Measurements from ENCODE around the gene ZNF597.
A peak's percentile ranks its signal among the peaks of the same experiment; 100 is the strongest.
"Not testable (repeated sequence)": the region's sequence is repeated elsewhere in the genome, so short reads cannot be mapped to it uniquely, and the experiment has no call there.

ZNF597 gene

GRCh38 chr16:3481696-3482658 is 38.7 kb upstream of the ZNF597 start:
- no peak for ATAC-seq (replicated peaks)
- no peak overlapping the region for H3K4me3 Mint-ChIP-seq
- H3K27ac Mint-ChIP-seq, result peak overlapping the region in 1 of 2 donors; percentile 25
- no peak for DNase-seq
- no peaks in the 10 kb centered on the region for H3K27me3 Mint-ChIP-seq
- peaks cover 0 to 12% of the 10 kb centered on the region in 2 donors for H3K4me1 Mint-ChIP-seq (ENCODE audit: low read depth in 2 of 2)
- H3K9me3 Mint-ChIP-seq, result no peaks in the 10 kb centered on the region
- peaks cover 73% of the 10 kb centered on the region for H3K36me3 Mint-ChIP-seq (ENCODE audit: insufficient read depth)

DNA sequence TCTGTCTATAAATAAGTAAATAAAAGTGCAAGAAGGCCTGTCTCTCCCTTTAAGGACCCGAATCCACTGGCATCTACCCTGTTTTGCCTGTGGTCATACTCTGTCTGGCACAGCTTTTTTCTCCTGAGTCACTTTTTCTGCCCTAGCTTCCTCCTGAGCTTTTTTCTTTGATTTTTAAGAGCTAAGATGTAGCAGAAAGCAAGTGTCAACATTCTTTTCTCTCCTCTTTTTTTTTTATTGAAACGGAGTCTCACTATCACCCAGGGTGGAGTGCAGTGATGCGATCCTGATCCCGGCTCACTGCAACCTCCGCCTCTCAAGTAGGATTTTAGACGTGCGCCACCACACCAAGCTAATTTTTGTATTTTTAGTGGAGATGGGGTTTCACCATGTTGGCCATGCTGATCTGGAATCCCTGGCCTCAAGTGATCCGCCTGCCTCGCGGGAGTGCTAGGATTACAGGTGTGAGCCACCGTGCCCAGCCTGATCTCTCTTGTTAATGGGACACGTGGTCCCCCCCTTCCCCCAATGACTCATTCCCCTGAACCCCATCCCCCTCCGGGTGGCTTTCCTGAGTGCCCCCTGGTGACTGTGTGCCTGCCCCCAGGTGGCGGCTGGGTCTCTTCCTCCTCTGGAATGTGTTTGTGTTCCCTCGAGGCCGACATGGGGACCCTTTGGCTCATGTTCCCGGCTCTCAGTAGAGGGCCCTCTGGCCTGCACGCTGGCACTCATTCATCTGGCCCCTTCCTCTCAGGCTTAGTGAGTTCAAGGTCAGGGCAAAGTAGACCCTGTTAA is 37.8 kb upstream of the ZNF597 start:
- H3K9me3 Mint-ChIP-seq, result no peaks in the 10 kb centered on the region
- H3K27ac Mint-ChIP-seq, result peak overlapping the region in 1 of 2 donors; percentile 25
- H3K4me3 Mint-ChIP-seq, result no peak overlapping the region
- no peaks in the 10 kb centered on the region for H3K27me3 Mint-ChIP-seq
- ATAC-seq (replicated peaks) (no peak), DNase-seq (no peak)
- H3K36me3 Mint-ChIP-seq (ENCODE audit: insufficient read depth), result peaks cover 73% of the 10 kb centered on the region
- H3K4me1 Mint-ChIP-seq (ENCODE audit: low read depth in 2 of 2), result peaks cover 0 to 13% of the 10 kb centered on the region in 2 donors

GRCh38 chr16:3479654-3480216 is 36.4 kb upstream of the ZNF597 start:
- peak overlapping the region; percentile 66 to 67 for H3K27ac Mint-ChIP-seq
- H3K4me3 Mint-ChIP-seq, result no peak overlapping the region
- peaks cover 66% of the 10 kb centered on the region for H3K36me3 Mint-ChIP-seq (ENCODE audit: insufficient read depth)
- peaks cover 8 to 20% of the 10 kb centered on the region in 2 donors for H3K4me1 Mint-ChIP-seq (ENCODE audit: low read depth in 2 of 2)
- DNase-seq (no peak), ATAC-seq (replicated peaks) (peak; percentile 42)
- H3K9me3 Mint-ChIP-seq, result no peaks in the 10 kb centered on the region
- H3K27me3 Mint-ChIP-seq, result no peaks in the 10 kb centered on the region

GRCh38 chr16:3478242-3478925 is 35.1 kb upstream of the ZNF597 start:
- Mint-ChIP-seq H3K9me3 (no peaks in the 10 kb centered on the region), H3K27me3 (no peaks in the 10 kb centered on the region), H3K27ac (peak overlapping the region in 1 of 2 donors; percentile 27), H3K4me3 (no peak overlapping the region), H3K36me3 (ENCODE audit: insufficient read depth) (peaks cover 60% of the 10 kb centered on the region), H3K4me1 (ENCODE audit: low read depth in 2 of 2) (peaks cover 11 to 23% of the 10 kb centered on the region in 2 donors)
- DNase-seq (no peak), ATAC-seq (replicated peaks) (no peak)

GRCh38 chr16:3476409-3476808 is 33.1 kb upstream of the ZNF597 start:
- H3K4me3 Mint-ChIP-seq, result no peak overlapping the region
- peaks cover 26 to 30% of the 10 kb centered on the region in 2 donors for H3K4me1 Mint-ChIP-seq (ENCODE audit: low read depth in 2 of 2)
- peaks cover 51% of the 10 kb centered on the region for H3K36me3 Mint-ChIP-seq (ENCODE audit: insufficient read depth)
- no peaks in the 10 kb centered on the region for H3K9me3 Mint-ChIP-seq
- no peak for ATAC-seq (replicated peaks)
- H3K27ac Mint-ChIP-seq, result no peak overlapping the region
- DNase-seq, result no peak
- no peaks in the 10 kb centered on the region for H3K27me3 Mint-ChIP-seq

GRCh38 chr16:3475604-3476375 is 32.5 kb upstream of the ZNF597 start:
- Mint-ChIP-seq H3K36me3 (ENCODE audit: insufficient read depth) (peaks cover 45% of the 10 kb centered on the region), H3K4me1 (ENCODE audit: low read depth in 2 of 2) (peaks cover 29 to 30% of the 10 kb centered on the region in 2 donors), H3K27me3 (no peaks in the 10 kb centered on the region), H3K27ac (peak overlapping the region; percentile 81 to 86), H3K4me3 (peak overlapping the region in 1 of 2 donors; percentile 19), H3K9me3 (no peaks in the 10 kb centered on the region)
- ATAC-seq (replicated peaks) (no peak), DNase-seq (no peak)

- Mint-ChIP-seq H3K4me1 (ENCODE audit: low read depth in 2 of 2) (peaks cover 29 to 33% of the 10 kb centered on the region in 2 donors), H3K27ac (peak overlapping the region in 1 of 2 donors; percentile 81), H3K36me3 (ENCODE audit: insufficient read depth) (peaks cover 37% of the 10 kb centered on the region)
- not testable (repeated sequence) for H3K4me3 Mint-ChIP-seq; DNase-seq; H3K9me3 Mint-ChIP-seq; ATAC-seq (replicated peaks); H3K27me3 Mint-ChIP-seq
These were observed 31.6 kb upstream of the ZNF597 start for GRCh38 chr16:3474870-3475269.

- no peak for ATAC-seq (replicated peaks)
- Mint-ChIP-seq H3K27me3 (no peaks in the 10 kb centered on the region), H3K36me3 (ENCODE audit: insufficient read depth) (peaks cover 32% of the 10 kb centered on the region), H3K4me1 (ENCODE audit: low read depth in 2 of 2) (peaks cover 32 to 38% of the 10 kb centered on the region in 2 donors), H3K27ac (peak overlapping the region in 1 of 2 donors; percentile 81), H3K9me3 (no peaks in the 10 kb centered on the region), H3K4me3 (no peak overlapping the region)
- DNase-seq, result no peak
These were observed 31.0 kb upstream of the ZNF597 start for GRCh38 chr16:3474136-3474779.

DNA sequence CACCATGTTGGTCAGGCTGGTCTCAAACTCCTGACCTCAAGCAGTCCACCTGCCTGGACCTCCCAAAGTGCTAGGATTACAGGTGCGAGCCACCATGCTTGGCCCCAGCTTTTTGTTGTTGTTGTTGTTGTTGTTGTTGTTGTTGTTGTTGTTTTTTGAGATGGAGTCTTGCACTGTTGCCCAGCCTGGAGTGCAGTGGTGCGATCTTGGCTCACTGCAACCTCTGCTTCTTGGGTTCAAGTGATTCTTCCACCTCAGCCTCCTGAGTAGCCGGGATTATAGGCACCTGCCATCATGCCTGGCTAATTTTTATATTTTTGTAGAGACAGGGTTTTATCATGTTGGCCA is 30.3 kb upstream of the ZNF597 start:
- Mint-ChIP-seq H3K4me1 (ENCODE audit: low read depth in 2 of 2) (peaks cover 30 to 42% of the 10 kb centered on the region in 2 donors), H3K36me3 (ENCODE audit: insufficient read depth) (peaks cover 31% of the 10 kb centered on the region), H3K27ac (peak overlapping the region; percentile 59 to 81)
- H3K4me3 Mint-ChIP-seq; DNase-seq; H3K27me3 Mint-ChIP-seq; ATAC-seq (replicated peaks); H3K9me3 Mint-ChIP-seq: not testable (repeated sequence)

DNA sequence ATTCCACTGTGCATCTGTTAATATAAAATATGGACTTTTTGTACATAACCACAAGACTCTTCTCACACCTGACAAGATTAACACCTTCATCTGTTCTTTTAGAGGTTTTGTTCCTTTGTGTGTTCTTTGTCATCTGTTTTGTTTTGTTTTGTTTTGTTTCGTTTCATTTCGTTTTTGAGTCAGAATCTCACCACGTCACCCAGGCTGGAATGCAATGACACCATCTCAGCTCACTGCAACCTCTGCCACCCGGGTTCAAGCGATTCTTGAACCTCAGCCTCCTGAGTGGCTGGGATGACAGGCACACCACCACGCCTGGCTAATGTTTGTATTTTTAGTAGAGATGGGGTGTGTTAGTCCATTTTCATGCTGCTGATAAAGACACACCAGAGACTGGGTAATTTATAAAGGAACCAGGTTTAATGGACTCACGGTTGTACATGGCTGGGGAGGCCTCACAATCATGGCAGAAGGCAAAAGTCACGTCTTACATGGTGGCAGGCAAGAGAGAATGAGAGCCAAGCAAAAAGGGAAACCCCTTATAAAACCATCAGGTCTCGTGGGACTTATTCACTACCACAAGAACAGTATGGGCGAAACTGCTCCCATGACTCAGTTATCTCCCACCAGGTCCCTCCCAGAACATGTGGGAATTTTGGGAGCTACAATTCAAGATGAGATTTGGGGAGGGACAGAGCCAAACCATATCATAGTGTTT is 29.7 kb upstream of the ZNF597 start:
- Mint-ChIP-seq H3K4me3 (no peak overlapping the region), H3K36me3 (ENCODE audit: insufficient read depth) (peaks cover 31% of the 10 kb centered on the region), H3K9me3 (no peaks in the 10 kb centered on the region), H3K4me1 (ENCODE audit: low read depth in 2 of 2) (peaks cover 35 to 47% of the 10 kb centered on the region in 2 donors), H3K27ac (peak overlapping the region; percentile 59 to 81), H3K27me3 (no peaks in the 10 kb centered on the region)
- DNase-seq (no peak), ATAC-seq (replicated peaks) (no peak)

DNA sequence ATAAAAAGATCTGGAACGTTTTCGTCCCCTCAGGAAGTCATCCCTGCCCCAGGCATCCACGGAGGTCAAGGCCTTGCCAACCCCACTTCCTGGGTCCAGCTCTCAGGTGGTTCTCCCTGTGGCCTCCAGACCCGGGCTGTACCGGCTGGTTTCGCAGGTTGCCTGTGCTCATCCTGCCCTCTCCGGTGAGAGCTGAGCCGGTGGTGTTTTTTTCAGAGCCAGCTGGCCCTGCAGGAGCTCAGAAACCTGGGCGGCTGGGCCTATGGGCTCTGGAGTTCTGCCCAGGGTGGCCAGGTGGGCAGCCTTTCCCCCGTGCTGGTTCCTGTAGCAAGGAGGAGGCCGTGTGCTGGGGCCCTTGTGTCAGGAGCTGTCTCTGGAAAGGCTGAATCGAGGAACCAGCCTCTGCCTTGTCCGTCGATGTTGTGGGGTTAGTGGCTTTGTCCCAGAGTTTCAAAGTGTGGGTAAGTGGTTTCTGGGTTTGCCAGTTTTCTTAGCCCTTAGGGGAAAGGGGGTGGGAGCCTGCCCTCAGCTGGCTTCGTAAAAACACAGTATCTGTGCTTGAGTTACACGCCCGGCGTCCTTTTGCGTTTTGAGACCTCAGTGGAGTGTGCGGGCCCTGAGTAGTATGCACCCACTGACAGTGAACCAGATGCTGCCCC is 28.3 kb upstream of the ZNF597 start:
- Mint-ChIP-seq H3K9me3 (no peaks in the 10 kb centered on the region), H3K4me1 (ENCODE audit: low read depth in 2 of 2) (peaks cover 48 to 61% of the 10 kb centered on the region in 2 donors), H3K27me3 (no peaks in the 10 kb centered on the region), H3K36me3 (ENCODE audit: insufficient read depth) (peaks cover 21% of the 10 kb centered on the region), H3K4me3 (no peak overlapping the region), H3K27ac (peak overlapping the region; percentile 59 to 81)
- no peak for DNase-seq
- ATAC-seq (replicated peaks), result no peak
